Measurements from ENCODE around the gene FAM200A. TPM values are rescaled to one million over a fixed set of nuclear protein-coding genes. Genes with fewer than 3 reads are reported as not detected.

The FAM200A gene
- total and polyA plus RNA-seq, 4 donors, result 2.7 to 10.1 (median 5.1) TPM

GRCh38 chr7:99498546-99498944 is 53.4 kb downstream of the FAM200A start:
- peaks cover 16 to 26% (median 21%) of the 10 kb centered on the region in 4 donors for H3K36me3 ChIP-seq (ENCODE audit: control insufficient read depth in 4 of 4, insufficient read depth in 4 of 4, low read length in 4 of 4)
- WGBS, 2 donors, result 63 to 69% methylated on average over 11 of the region's 11 CpGs
- H3K27me3 ChIP-seq (ENCODE audit: control insufficient read depth in 3 of 3, insufficient read depth in 3 of 3, low read length in 2 of 3), result no peaks in the 10 kb centered on the region
- no peak for TF ChIP-seq CTCF (IDR thresholded peaks at IDR 0.05; ENCODE audit: control extremely low read depth, extremely low read depth)
- peak overlapping the region; percentile 47 for H3K4me3 ChIP-seq
- H3K27ac ChIP-seq (ENCODE audit: low read depth in 1 of 2, low read length in 1 of 2), result peak overlapping the region in 1 of 2 donors; percentile 64
- ATAC-seq (ENCODE audit: insufficient read depth, low FRiP score) (no peak), DNase-seq (no peak)
- peaks cover 5 to 15% (median 10%) of the 10 kb centered on the region in 5 donors for H3K4me1 ChIP-seq (ENCODE audit: control insufficient read depth in 5 of 5, insufficient read depth in 5 of 5, low read length in 5 of 5)
- peak overlapping the region; percentile 11 to 18 for H3K9ac ChIP-seq (ENCODE audit: insufficient read depth in 1 of 2, low read length in 2 of 2)
- peaks cover 0 to 13% (median 5%) of the 10 kb centered on the region in 4 donors for H3K9me3 ChIP-seq (ENCODE audit: control insufficient read depth in 4 of 4, insufficient read depth in 3 of 4, low read length in 3 of 4)

DNA sequence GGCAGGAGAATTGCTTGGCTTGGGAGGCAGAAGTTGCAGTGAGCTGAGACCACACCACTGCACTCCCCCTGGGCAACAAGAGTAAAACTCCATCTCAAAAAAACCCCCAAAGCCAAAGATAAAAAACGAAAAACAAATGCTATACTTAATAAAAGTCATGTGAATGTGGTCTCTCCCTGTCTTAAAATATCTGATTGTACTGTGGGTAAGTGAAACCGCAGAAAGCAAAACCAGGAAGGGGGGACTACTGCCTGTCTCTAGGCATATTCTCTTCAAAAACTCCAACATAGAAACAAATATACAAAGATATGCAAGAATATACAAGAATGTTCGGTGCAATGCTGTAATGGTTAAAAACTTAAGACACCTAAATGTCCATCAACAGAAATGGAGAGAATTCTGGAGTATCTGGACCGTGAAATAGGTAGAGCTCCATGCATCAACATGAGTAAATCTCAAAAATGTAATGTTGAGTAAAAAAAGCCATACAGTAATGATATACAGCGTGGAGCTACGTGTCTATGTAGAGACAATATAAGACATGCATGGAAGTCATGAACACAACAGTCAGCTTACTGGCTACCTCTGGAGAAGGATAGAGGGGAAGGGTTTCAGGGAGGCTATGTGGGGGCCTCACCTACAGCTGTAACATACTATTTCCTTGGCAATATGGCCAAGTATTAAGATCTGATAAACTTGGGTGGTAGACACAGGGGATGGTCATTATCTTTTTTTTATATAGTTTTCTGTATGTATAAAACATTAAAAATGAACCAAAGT is 54.0 kb downstream of the FAM200A start:
- ATAC-seq (ENCODE audit: insufficient read depth, low FRiP score) (no peak), DNase-seq (no peak)
- Histone ChIP-seq H3K4me3 (no peak overlapping the region), H3K27ac (ENCODE audit: low read depth in 1 of 2, low read length in 1 of 2) (no peak overlapping the region), H3K4me1 (ENCODE audit: control insufficient read depth in 5 of 5, insufficient read depth in 5 of 5, low read length in 5 of 5) (peaks cover 5 to 15% (median 10%) of the 10 kb centered on the region in 5 donors), H3K36me3 (ENCODE audit: control insufficient read depth in 4 of 4, insufficient read depth in 4 of 4, low read length in 4 of 4) (peaks cover 22 to 32% (median 23%) of the 10 kb centered on the region in 4 donors), H3K9me3 (ENCODE audit: control insufficient read depth in 4 of 4, insufficient read depth in 3 of 4, low read length in 3 of 4) (peaks cover 0 to 14% (median 6%) of the 10 kb centered on the region in 4 donors), H3K27me3 (ENCODE audit: control insufficient read depth in 3 of 3, insufficient read depth in 3 of 3, low read length in 2 of 3) (no peaks in the 10 kb centered on the region), H3K9ac (ENCODE audit: insufficient read depth in 1 of 2, low read length in 2 of 2) (peak overlapping the region in 1 of 2 donors; percentile 18)
- WGBS, 2 donors, result 70 to 78% methylated on average over 6 of the region's 6 CpGs
- no peak for TF ChIP-seq CTCF (IDR thresholded peaks at IDR 0.05; ENCODE audit: control extremely low read depth, extremely low read depth)

Other genes starting within 250 kb of the FAM200A start
- 100 to 1,000 TPM in 1 of 2 donors, 10 to 100 TPM in 1; 71.3 to 135 TPM for gene ARPC1A, start 226.2 kb downstream of the FAM200A start, total RNA-seq
- 100 to 1,000 TPM; 105 to 212 TPM for gene ARPC1A, start 226.2 kb downstream of the FAM200A start, polyA plus RNA-seq
- gene ARPC1B, start 177.4 kb downstream of the FAM200A start, total RNA-seq, result 100 to 1,000 TPM; 164 to 310 TPM
- gene ARPC1B, start 177.4 kb downstream of the FAM200A start, polyA plus RNA-seq, result 100 to 1,000 TPM; 221 to 937 TPM
- 10 to 100 TPM; 20.5 to 96.6 TPM for gene PDAP1, start 143.5 kb downstream of the FAM200A start, total RNA-seq
- 100 to 1,000 TPM; 130 to 191 TPM for gene PDAP1, start 143.5 kb downstream of the FAM200A start, polyA plus RNA-seq
- gene BUD31, start 143.1 kb downstream of the FAM200A start, total RNA-seq, result 100 to 1,000 TPM in 1 of 2 donors, 10 to 100 TPM in 1; 88.5 to 107 TPM
- gene BUD31, start 143.1 kb downstream of the FAM200A start, polyA plus RNA-seq, result 100 to 1,000 TPM; 124 to 185 TPM
- 1 to 10 TPM; 4.5 to 6.8 TPM for gene PTCD1, start 113.3 kb downstream of the FAM200A start, total RNA-seq
- gene PTCD1, start 113.3 kb downstream of the FAM200A start, polyA plus RNA-seq, result 1 to 10 TPM; 2.8 to 3.4 TPM
- gene CPSF4, start 113.2 kb downstream of the FAM200A start, total RNA-seq, result 10 to 100 TPM; 18.3 to 36.8 TPM
- gene CPSF4, start 113.2 kb downstream of the FAM200A start, polyA plus RNA-seq, result 10 to 100 TPM; 26.1 to 29.3 TPM
- 100 to 1,000 TPM; 128 to 208 TPM for gene ATP5MF, start 85.9 kb downstream of the FAM200A start, total RNA-seq
- 1,000 to 10,000 TPM in 1 of 2 donors, 100 to 1,000 TPM in 1; 970 to 1,164 TPM for gene ATP5MF, start 85.9 kb downstream of the FAM200A start, polyA plus RNA-seq
- gene ZNF789, start 79.2 kb downstream of the FAM200A start, total RNA-seq, result 10 to 100 TPM; 10.6 to 19.7 TPM
- gene ZNF789, start 79.2 kb downstream of the FAM200A start, polyA plus RNA-seq, result 10 to 100 TPM in 1 of 2 donors, 1 to 10 TPM in 1; 4.1 to 12.5 TPM
- gene ZNF394, start 51.8 kb downstream of the FAM200A start, total RNA-seq, result 10 to 100 TPM; 29.9 to 44.5 TPM
- gene ZNF394, start 51.8 kb downstream of the FAM200A start, polyA plus RNA-seq, result 10 to 100 TPM; 18.5 to 23.0 TPM
- gene ZKSCAN5, start 47.5 kb downstream of the FAM200A start, total RNA-seq, result 1 to 10 TPM; 8.4 to 9.7 TPM
- 1 to 10 TPM; 3.1 to 4.0 TPM for gene ZKSCAN5, start 47.5 kb downstream of the FAM200A start, polyA plus RNA-seq
- 100 to 1,000 TPM in 1 of 2 donors, 10 to 100 TPM in 1; 72.3 to 138 TPM for gene ZNF655, start 6.5 kb upstream of the FAM200A start, total RNA-seq
- 10 to 100 TPM; 41.3 to 50.1 TPM for gene ZNF655, start 6.5 kb upstream of the FAM200A start, polyA plus RNA-seq
- gene TMEM225B, start 46.2 kb upstream of the FAM200A start, total RNA-seq, result 1 to 10 TPM in 1 of 2 donors, under 1 TPM in 1; 0.31 to 1.4 TPM
- 1 to 10 TPM in 1 of 2 donors, under 1 TPM in 1; 0.49 to 1.0 TPM for gene TMEM225B, start 46.2 kb upstream of the FAM200A start, polyA plus RNA-seq
- gene ZSCAN25, start 64.8 kb upstream of the FAM200A start, total RNA-seq, result 10 to 100 TPM; 22.0 to 24.0 TPM
- gene ZSCAN25, start 64.8 kb upstream of the FAM200A start, polyA plus RNA-seq, result 1 to 10 TPM; 5.7 to 6.2 TPM
- 10 to 100 TPM; 11.0 to 26.3 TPM for gene CYP3A5, start 127.9 kb upstream of the FAM200A start, total RNA-seq
- 10 to 100 TPM in 1 of 2 donors, 1 to 10 TPM in 1; 2.2 to 10.8 TPM for gene CYP3A5, start 127.9 kb upstream of the FAM200A start, polyA plus RNA-seq
- under 1 TPM; 0.64 to 0.71 TPM for gene CYP3A7, start 183.1 kb upstream of the FAM200A start, total RNA-seq
- gene CYP3A7, start 183.1 kb upstream of the FAM200A start, polyA plus RNA-seq, result under 1 TPM; 0.19 to 0.24 TPM
- under 1 TPM in 1 of 2 donors, not detected in 1; 0.37 TPM for gene CYP3A4, start 232.1 kb upstream of the FAM200A start, total RNA-seq
- not detected for gene CYP3A4, start 232.1 kb upstream of the FAM200A start, polyA plus RNA-seq

Measured in lung (tissue), 12 donors.